ENCODE measurements around the gene EVA1C. TPM values are rescaled to one million over a fixed set of nuclear protein-coding genes. Genes with fewer than 3 reads are reported as not detected.

Gene EVA1C
- total and polyA plus RNA-seq, 2 donors from 2014 or later, result 13.8 to 63.4 TPM

DNA sequence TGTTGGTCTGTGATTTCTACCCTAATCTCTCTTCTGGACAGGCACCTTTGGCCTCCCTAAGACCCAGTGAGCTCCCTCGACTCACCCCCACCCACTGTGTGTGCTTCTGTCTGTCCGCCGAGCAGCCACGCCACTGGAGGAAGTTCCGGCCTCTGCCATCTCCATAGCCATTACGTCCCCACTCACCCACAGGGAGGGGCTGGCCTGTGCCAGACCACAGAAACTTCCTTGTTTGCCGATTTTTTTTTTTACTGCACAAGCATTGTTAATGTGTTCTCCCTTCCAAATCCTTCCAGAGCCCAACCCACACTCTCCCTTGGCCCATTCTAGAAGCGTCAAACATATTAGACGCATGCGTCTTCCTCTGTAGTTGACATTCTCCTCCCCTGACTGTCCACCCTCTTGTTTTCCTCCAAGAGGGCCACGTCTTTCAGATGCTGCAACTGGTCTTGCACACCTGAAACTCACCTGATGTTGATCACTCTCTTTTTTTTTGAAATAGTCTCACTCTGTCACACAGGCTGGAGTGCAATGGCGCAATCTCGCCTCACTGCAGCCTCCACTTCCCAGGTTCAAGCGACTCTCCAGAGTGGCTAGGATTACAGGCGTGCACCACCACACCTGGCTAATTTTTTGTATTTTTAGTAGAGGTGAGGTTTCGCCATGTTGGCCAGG is 72.3 kb downstream of the EVA1C start:
- FAIRE-seq, result no peak
- TF ChIP-seq CTCF (IDR thresholded peaks at IDR 0.05; ENCODE audit: borderline replicate concordance, extremely low read depth, insufficient read depth), result no peak
- DNase-seq, result peak in 1 of 5 donors; percentile 64
- Histone ChIP-seq H3K36me3 (ENCODE audit: control insufficient read depth in 2 of 3, insufficient read depth in 3 of 3, low read length in 3 of 3) (no peaks in the 10 kb centered on the region), H3K4me3 (ENCODE audit: low read length in 3 of 3) (no peak overlapping the region), H3K27ac (ENCODE audit: low read depth in 2 of 2, low read length in 2 of 2) (no peak overlapping the region), H3K27me3 (ENCODE audit: control insufficient read depth, insufficient read depth, low read length) (no peaks in the 10 kb centered on the region), H3K4me1 (ENCODE audit: control insufficient read depth in 2 of 3, insufficient read depth in 2 of 3, low read depth in 1 of 3, low read length in 3 of 3) (no peaks in the 10 kb centered on the region), H3K9me3 (ENCODE audit: control insufficient read depth in 2 of 3, insufficient read depth in 1 of 3, low read length in 3 of 3) (no peaks in the 10 kb centered on the region), H3K9ac (ENCODE audit: low read length in 3 of 3) (no peak overlapping the region)
- intact Hi-C loops (cut with DNase I), result no loop called here

DNA sequence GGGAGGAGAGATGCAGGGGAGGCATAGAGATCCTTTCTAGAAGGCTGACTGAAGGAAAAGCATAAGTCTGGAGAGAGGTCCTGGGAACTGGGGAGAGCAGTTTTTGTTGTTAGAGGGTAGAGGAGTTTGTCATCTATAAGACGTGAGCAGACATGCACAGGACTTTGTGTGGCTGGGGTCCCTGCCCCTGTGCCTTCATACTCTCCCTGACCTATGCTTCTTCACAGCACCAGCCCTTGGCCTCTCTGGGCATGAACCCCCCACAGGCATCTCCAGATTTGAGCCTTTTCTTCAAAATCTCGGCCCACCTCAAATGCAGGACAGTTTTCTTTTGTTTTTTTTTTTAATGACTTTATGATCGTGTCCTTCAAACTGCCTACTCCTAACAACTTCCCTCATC is 79.9 kb downstream of the EVA1C start:
- intact Hi-C loops (cut with DNase I), result no loop called here
- no peaks in the 10 kb centered on the region for H3K9me3 ChIP-seq (ENCODE audit: control insufficient read depth in 2 of 3, insufficient read depth in 1 of 3, low read length in 3 of 3)
- no peak overlapping the region for H3K9ac ChIP-seq (ENCODE audit: low read length in 3 of 3)
- H3K27me3 ChIP-seq (ENCODE audit: control insufficient read depth, insufficient read depth, low read length), result no peaks in the 10 kb centered on the region
- H3K36me3 ChIP-seq (ENCODE audit: control insufficient read depth in 2 of 3, insufficient read depth in 3 of 3, low read length in 3 of 3), result no peaks in the 10 kb centered on the region
- no peak for TF ChIP-seq CTCF (IDR thresholded peaks at IDR 0.05; ENCODE audit: borderline replicate concordance, extremely low read depth, insufficient read depth)
- no peak for FAIRE-seq
- no peaks in the 10 kb centered on the region for H3K4me1 ChIP-seq (ENCODE audit: control insufficient read depth in 2 of 3, insufficient read depth in 2 of 3, low read depth in 1 of 3, low read length in 3 of 3)
- H3K27ac ChIP-seq (ENCODE audit: low read depth in 2 of 2, low read length in 2 of 2), result no peak overlapping the region
- DNase-seq, result no peak
- H3K4me3 ChIP-seq (ENCODE audit: low read length in 3 of 3), result no peak overlapping the region

- Histone ChIP-seq H3K9ac (ENCODE audit: low read length in 3 of 3) (no peak overlapping the region), H3K4me1 (ENCODE audit: control insufficient read depth in 2 of 3, insufficient read depth in 2 of 3, low read depth in 1 of 3, low read length in 3 of 3) (peaks cover 0 to 2% (median 0%) of the 10 kb centered on the region in 3 donors)
- TF ChIP-seq CTCF (IDR thresholded peaks at IDR 0.05; ENCODE audit: borderline replicate concordance, extremely low read depth, insufficient read depth), result no peak
These were observed 82.6 kb downstream of the EVA1C start for GRCh38 chr21:32494934-32495709.

More at GRCh38 chr21:32494934-32495709, 82.6 kb downstream of the EVA1C start:
- H3K27me3 ChIP-seq (ENCODE audit: control insufficient read depth, insufficient read depth, low read length), result no peaks in the 10 kb centered on the region
- peak in 1 of 5 donors; percentile 28 for DNase-seq
- FAIRE-seq, result no peak
- H3K4me3 ChIP-seq (ENCODE audit: low read length in 3 of 3), result no peak overlapping the region
- H3K9me3 ChIP-seq (ENCODE audit: control insufficient read depth in 2 of 3, insufficient read depth in 1 of 3, low read length in 3 of 3), result no peaks in the 10 kb centered on the region
- no peaks in the 10 kb centered on the region for H3K36me3 ChIP-seq (ENCODE audit: control insufficient read depth in 2 of 3, insufficient read depth in 3 of 3, low read length in 3 of 3)
- intact Hi-C loops (cut with DNase I), result no loop called here
- H3K27ac ChIP-seq (ENCODE audit: low read depth in 2 of 2, low read length in 2 of 2), result no peak overlapping the region
